HTR-8/SVneo (cell line): ENCODE data around the gene BLCAP.

ENCODE experiments used
- DNase-seq: peaks from one replicate; pipeline ENCODE4 v3.0.0; 2011; ENCODE audit warnings: low spot score, mixed read lengths; ENCODE audit not compliant: insufficient read length
- FAIRE-seq: peaks from 2 replicates; lab custom pipeline; 2011; peaks lifted over from hg19 to GRCh38; lab: Jason Lieb, UNC

The BLCAP gene

GRCh38 chr20:37533154-37533715 lies 5.6 kb upstream of the BLCAP start:
- DNase-seq: no peak
- FAIRE-seq: no peak

GRCh38 chr20:37531856-37532255 lies 4.2 kb upstream of the BLCAP start:
- DNase-seq (no peak), FAIRE-seq (no peak)

GRCh38 chr20:37530696-37531095 lies 3.0 kb upstream of the BLCAP start:
- FAIRE-seq (no peak), DNase-seq (no peak)

- FAIRE-seq: no peak
- DNase-seq: no peak
Observed at GRCh38 chr20:37529968-37530600, 2.4 kb upstream of the BLCAP start.

GRCh38 chr20:37529214-37529967 lies 1.7 kb upstream of the BLCAP start:
- peak; percentile 65 for FAIRE-seq
- no peak for DNase-seq

- DNase-seq (no peak), FAIRE-seq (peak; percentile 36)
Observed at GRCh38 chr20:37528446-37529213, 954 bp upstream of the BLCAP start.

- FAIRE-seq (peak; percentile 33), DNase-seq (no peak)
Observed at GRCh38 chr20:37526839-37527637, 638 bp downstream of the BLCAP start.

- FAIRE-seq: peak; percentile 87
- DNase-seq: peak; percentile 94
Observed at GRCh38 chr20:37526238-37526838, 1.3 kb downstream of the BLCAP start.

GRCh38 chr20:37525810-37526209 lies 1.9 kb downstream of the BLCAP start:
- FAIRE-seq (no peak), DNase-seq (no peak)

- FAIRE-seq: peak; percentile 86
- DNase-seq: peak; percentile 83
Observed at GRCh38 chr20:37524859-37525708, 2.6 kb downstream of the BLCAP start.

GRCh38 chr20:37523911-37524700 lies 3.6 kb downstream of the BLCAP start:
- DNase-seq (no peak), FAIRE-seq (peak; percentile 75)

- no peak for DNase-seq
- FAIRE-seq: no peak
Observed at GRCh38 chr20:37523012-37523391, 4.7 kb downstream of the BLCAP start.

GRCh38 chr20:37522260-37523011 lies 5.2 kb downstream of the BLCAP start:
- DNase-seq (no peak), FAIRE-seq (no peak)

GRCh38 chr20:37521061-37521771 lies 6.5 kb downstream of the BLCAP start, which contains the start of gene NNAT:
Gene NNAT (plus strand): TSS chr20:37521250. CDS start chr20:37521332, 82 bp downstream.
- FAIRE-seq: no peak
- no peak for DNase-seq

- DNase-seq: no peak
- FAIRE-seq: no peak
Observed at GRCh38 chr20:37520419-37520955, 7.2 kb downstream of the BLCAP start.
